ENCODE measurements around the gene PSMF1. TPM values are rescaled to one million over a fixed set of nuclear protein-coding genes. Genes with fewer than 3 reads are reported as not detected.
A peak's percentile ranks its signal among the peaks of the same experiment; 100 is the strongest.

Gene PSMF1
- polyA plus RNA-seq, 3 donors, result 117 to 136 (median 119) TPM

DNA sequence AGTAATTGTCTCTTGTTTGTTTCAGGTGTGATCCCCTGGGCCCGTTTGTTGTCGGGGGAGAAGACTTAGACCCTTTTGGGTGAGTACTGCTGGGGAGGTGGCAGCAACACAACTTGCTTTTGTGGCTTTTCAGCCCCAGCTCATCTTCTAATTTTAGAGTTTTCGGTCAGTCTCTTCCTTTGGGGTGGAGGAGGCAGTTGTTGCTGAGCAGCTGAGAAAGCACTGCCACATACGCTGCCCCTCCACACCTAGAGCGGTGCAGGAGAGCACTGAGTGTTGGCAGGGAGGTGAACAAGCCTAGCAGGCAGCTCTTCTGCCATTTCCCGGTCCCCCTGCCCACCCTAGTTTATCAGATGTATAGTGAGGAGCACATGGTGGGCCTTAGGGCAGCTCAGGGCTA is 44.7 kb downstream of the PSMF1 start:
- DNase-seq (ENCODE audit: low read depth in 3 of 3, low spot score in 2 of 3), result no peak

DNA sequence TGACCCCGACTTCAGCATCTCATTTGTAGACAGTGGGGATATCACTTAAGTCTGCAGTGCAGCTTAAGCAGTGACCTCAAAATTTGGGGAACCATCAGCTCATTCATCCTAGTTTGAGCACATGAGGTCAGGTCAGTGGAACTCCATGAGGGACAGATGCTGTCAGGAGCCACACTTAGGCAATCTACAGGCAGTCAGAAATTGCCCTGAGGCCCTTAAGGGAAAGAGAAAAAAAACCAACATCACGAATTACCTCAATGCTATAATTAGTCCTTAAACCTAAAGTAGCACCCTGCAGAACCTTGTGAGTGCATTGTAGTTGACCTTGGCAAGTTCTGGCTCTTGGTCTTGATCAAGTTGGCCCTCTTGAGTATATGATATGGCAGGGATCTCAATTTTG is 45.3 kb downstream of the PSMF1 start:
- DNase-seq (ENCODE audit: low read depth in 3 of 3, low spot score in 2 of 3), result no peak

DNA sequence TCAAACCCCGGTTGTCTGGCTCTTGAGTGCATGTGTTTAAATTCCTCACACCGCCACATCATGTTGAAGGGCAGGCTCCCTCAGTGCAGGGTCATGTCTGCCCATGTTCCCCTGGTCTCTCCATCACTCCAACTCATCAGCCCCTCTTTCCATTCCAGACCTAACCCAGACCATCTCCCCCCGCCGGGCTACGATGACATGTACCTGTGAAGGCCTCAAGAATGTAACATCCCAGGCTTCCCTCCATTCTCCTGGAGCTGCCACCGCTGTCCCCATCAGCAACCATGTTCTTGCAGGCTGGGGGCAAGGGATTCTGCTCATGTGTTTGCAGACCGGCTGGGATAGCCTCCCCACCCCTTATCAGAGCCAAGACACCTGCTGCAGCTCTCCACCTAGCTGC is 46.5 kb downstream of the PSMF1 start:
- no peak for DNase-seq (ENCODE audit: low read depth in 3 of 3, low spot score in 2 of 3)

DNA sequence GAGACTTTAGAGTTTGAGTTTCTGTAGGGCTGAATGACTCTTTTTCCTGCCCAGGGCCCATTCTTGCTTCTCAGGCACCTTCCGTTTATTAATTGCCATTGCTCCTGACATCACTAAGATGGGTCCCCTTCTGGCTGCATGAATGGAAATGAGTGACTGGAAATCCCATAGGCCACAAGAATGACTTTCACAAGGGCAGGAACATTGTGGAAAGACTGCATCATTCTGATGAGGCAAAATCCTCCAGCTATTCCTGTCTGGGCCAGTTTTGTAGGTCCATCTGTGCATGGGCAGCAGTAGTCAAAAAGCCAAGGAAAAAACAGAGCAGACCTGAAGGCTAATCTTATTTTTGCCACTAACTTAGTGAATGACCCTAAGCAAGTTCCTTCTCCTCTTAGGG is 47.1 kb downstream of the PSMF1 start:
- no peak for DNase-seq (ENCODE audit: low read depth in 3 of 3, low spot score in 2 of 3)

DNA sequence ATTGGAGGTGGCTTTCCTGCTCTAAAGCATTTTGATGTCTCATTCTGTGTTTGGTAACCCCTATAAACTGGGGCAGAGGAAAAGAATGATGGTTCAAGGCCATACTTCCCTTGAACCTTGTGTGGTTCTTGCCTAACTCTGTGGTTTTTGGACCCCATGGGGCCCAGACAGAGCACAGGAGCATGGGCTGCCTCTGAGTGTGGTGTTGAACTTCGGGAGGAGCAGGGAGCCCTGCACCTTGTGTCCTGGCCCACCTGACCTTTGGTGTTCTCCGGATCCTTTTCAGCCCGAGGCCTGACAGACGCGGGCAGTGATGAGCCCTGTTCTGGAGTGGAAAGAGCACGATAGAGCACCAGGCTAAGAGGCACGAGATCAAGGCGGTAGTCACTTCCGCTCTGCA is 47.5 kb downstream of the PSMF1 start:
- DNase-seq (ENCODE audit: low read depth in 3 of 3, low spot score in 2 of 3), result no peak

DNA sequence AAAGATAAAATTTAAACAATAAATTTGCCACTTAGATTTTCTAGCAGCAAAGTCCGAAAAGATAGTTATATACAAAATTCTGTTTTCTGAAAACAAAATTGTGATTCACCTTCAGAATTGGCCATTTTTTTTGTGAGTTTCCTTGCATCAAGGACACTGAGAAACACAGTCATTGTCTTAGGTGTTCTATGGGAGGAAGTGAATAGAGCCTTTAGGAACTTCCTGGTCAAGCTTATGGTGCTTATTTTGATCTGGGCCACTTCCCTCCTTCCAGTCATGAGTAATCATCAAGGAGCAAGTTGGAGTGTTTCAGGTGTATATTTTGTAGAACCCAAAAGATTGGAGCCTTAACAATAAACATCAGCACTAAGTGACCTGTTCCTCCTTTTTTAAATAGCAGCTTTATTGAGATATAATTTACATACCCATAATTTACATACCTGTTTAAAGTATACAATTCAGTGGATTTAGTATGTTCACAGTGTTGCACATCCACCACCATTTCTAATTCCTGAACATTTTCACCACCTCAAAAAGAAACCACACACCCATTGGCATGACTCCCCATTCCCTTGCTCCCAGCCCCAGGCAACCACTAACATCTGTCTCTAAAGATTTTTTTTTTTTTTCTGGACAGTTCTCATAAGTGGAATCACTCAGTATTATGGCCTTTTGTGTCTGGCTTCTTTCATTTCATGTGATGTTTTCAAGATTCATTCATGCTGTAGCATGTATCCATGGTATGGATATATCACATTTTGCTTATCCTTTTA is 48.7 kb downstream of the PSMF1 start:
- DNase-seq (ENCODE audit: low read depth in 3 of 3, low spot score in 2 of 3), result no peak

DNA sequence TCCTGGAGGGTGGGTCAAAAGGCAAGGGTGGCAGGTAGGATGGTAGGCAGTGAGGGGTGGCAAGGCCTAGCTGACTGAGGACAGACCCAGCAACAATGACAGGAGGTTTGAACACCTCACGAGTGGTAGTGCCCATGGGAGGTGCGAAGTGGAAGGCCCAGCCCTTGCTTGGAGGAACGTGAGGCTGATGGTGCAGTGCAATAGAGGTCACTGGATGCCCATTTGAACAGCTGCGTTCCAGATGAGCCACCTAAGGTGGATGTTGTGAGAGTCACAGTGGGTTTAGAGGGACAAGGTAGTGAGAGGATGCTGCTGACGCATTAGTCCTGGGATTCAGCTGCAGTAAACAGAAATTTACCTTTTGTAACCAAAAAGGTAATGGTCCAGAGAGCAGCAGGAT is 50.8 kb downstream of the PSMF1 start:
- DNase-seq (ENCODE audit: low read depth in 3 of 3, low spot score in 2 of 3), result no peak

DNA sequence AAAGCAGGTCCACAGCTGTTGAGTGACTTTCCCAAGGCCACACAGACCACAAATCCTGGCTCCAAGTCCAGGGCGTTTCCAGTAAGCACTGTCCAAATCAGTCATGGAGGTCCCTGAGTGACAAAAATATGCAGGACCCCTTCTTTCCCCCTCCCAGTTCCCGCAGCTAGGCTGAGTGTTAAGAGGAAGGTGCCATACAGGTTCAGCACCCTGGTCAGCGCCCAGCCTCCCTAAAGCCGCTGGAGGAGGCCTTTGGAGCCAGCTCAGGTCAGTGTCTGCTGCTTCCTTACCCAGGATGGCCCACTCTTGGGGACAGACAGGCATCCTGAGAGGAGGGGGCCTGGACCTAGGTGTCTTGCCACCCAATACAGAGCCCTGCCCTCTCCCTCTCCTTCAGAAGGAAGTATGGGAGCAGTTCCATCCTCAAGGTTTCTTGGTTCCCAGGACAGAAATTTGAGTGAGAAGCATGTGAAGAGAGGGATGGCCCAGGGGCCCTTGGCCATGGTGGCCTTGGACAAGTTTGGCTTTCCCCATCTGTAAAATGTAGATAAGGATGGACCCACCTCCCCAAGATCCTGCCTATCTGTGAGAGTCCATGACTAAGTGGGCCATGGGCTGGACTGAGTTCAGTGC is 53.2 kb downstream of the PSMF1 start:
- peak; percentile 31 to 36 (median 32) for DNase-seq (ENCODE audit: low read depth in 3 of 3, low spot score in 2 of 3)

DNA sequence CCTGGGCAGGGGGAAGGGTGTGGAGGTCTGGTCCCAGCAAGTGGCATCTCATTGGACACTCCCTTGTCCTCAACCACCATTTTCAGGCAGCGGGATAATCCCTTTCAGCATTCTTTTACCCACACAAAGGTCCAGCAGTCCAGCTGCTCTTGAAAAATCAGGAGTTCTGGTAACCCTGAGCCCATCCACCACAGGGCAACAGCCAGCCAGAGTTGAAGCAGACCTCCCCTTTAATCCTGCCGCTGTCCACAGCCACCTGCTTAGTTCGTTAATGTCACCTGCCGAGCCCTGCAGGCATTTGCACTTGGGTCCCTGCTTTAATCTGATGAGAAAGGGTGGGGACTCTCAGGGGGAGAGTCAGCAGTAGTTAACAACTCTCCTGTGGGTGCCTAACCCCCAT is 55.3 kb downstream of the PSMF1 start:
- no peak for DNase-seq (ENCODE audit: low read depth in 3 of 3, low spot score in 2 of 3)

DNA sequence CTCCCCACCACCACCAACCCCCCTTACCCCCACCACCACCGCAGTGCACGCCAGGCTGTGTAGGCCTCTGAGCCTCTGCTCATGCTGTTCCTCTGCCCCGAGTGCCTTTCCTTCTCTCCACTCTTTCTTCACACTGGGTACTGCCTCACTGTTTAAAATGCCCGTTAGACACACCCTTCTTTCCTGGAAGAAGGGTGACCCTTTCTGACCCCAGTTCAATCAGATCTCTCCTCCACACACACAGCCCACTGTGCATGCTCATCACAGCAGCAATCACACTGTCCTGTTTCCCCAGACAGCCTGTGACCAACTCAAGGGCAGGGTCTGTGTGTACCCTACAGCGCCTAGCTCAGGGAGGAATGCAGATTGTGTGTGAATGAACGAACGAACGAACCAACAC is 56.4 kb downstream of the PSMF1 start:
- DNase-seq (ENCODE audit: low read depth in 3 of 3, low spot score in 2 of 3), result no peak

DNA sequence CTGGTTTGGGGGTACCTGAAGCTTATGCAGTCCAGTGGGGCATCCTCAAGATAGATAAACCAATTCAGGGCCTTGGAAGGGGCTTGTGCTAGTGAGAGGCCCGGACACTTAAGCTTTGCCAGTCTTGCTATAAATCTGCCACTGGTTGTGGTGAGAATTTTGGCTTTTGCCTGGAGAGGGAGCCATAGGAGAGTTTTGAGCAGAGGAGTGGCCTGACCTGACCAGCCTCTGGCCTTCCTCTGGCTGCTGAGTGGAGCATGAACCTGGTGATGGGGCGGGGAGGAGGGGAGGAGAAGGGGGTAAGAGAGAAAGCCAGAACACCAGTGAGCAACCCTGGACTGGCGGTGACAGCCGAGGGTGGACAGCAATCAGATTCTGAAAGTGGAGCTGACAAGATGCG is 59.3 kb downstream of the PSMF1 start:
- no peak for DNase-seq (ENCODE audit: low read depth in 3 of 3, low spot score in 2 of 3)

DNA sequence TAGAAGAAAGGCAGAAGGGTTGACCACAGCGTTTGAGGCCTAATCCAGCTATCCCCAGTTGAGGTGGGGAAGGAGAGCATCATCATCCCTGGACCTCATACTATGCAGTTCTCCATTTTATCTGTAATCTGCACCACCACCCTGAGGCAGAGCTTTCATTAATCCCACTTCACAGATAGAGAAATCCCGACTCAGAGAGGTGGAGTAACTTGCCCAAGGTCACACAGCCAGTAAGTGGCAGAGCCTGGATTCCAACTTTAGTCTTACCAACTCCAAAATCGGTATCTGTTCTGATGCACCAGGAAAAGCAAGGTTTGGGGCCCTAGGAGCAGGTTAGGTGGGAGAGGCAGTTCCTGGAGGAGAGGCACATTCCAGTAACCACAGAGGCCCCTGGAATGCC is 59.7 kb downstream of the PSMF1 start:
- DNase-seq (ENCODE audit: low read depth in 3 of 3, low spot score in 2 of 3), result no peak

DNA sequence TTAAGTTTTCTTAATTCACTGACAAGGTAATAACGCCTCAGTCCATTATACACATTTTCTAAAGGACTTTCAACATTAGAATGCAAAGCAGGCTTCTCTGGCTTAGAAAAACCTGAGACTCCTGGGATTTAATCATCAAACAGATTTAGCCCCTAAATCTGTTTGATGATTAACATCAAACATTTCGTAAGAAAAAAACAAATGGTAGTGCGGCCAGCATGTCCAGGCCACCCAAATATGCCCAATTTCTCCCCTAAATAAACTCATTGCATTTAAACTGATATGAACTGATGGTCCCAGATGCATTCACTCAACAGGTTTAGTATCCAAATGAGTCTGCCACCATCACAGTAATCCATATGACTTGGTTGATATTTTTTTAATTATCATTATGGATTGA is 60.2 kb downstream of the PSMF1 start:
- no peak for DNase-seq (ENCODE audit: low read depth in 3 of 3, low spot score in 2 of 3)

DNA sequence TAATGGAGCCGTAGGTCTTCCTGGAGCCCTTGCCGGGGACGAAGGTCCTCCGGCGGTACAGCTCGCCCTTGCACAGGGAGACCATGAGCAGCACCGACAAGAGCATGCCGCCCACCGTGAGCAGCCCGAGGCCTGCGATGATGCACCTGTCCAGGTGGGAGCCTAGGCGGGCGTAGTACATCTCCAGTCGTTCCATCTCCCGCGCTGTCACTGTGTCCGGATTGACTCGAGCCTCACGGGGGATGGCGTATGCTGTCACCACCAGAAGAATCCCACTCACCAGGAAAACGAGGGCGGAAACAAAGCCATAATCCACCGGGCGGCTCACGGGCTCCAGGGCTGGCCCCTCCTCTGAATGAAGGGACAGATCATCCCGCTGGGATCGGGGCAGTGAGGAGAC is 62.5 kb downstream of the PSMF1 start:
- no peak for DNase-seq (ENCODE audit: low read depth in 3 of 3, low spot score in 2 of 3)

DNA sequence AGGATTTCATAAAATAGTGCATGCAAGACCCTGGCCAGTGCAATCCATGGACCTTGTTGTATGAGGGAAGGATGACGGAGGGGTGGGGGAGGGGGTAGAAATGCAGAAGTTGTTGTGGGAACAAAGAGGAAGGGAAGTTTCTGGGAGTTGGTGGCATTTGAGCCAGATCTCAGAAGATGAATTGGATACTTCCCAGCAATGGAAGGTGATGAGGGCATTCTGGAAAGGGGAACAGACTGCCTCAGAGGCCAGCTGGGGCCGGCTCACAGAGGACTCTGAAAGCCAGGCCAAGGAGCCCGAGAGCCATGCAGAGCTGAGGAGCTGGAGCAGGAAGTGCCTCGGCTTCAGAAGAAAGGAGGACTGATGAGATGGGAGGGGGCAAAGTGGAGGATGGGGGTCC is 63.7 kb downstream of the PSMF1 start:
- no peak for DNase-seq (ENCODE audit: low read depth in 3 of 3, low spot score in 2 of 3)

DNA sequence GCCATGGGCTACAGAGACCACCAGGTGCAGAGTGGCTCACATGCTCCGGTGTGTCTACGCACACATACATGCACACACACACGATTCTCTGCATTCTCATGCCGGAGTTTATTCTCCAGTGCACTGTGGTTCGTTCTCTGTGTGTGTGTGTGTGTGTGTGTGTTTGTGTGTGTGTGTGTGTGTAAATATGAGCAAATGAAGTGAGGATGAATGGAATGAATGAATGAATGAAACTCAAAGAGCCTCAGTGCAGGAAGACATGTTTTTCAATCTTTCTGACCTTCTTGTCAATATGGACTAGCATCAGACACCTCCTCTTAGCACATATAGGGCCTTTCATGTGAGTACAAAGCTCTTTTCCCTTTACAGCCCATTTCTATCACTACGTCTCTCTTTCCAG is 64.8 kb downstream of the PSMF1 start:
- DNase-seq (ENCODE audit: low read depth in 3 of 3, low spot score in 2 of 3), result no peak

DNA sequence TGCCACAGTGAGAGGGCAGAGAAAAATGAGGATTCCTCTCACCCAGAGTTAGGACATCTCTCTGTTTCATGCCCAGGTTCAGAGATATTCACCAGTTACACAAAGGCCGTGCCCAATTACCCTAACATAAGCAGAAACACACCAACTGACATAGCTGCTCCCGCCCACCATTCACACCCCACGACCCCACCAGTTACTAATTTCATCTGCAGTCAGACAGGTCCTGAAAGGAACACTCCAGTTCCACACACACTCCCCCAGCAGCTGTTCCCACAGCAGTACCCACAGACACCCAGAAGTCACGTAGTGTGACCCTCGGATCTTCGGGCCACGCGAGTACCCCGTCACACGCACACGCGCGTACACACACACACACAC is 65.8 kb downstream of the PSMF1 start:
- no peak for DNase-seq (ENCODE audit: low read depth in 3 of 3, low spot score in 2 of 3)

DNA sequence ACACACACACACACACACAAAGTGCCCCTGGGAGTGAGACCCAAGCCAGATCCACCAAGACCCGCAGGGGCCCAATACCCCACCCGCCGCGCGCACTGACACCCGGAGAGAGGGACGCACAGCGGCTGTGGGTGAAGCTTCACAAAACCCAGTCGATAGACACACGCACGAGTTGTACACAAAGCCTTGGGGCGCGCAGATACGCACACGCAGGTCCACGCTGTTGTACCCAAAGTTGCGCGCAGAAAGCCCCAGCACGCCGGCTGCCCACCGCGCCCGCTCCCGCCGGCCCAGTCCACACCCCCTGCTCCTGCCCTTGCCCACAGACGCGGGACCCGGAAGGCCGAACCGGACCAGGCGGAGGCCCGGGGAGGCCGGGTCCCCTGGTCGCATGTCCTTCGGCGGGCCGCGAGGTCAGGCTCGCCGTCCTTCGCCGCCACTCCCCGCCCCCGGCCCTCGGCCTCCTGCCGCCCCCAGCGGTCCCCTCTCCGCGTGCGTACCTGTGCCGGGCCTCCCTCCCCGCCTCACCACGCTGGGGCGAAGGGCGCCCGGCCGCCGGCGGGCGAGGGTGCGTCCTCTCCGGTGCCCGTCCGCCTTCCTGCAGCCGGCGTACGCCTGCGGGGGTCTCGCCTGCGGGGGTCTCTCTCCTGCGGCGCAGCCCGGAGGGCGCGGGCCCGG is 66.4 kb downstream of the PSMF1 start, which contains the start of gene TMEM74B:
TMEM74B (minus strand) TSS at position 344 of the 678 bp plus-strand sequence. CDS start 1,180 bp downstream, outside the sequence.
- no peak for DNase-seq (ENCODE audit: low read depth in 3 of 3, low spot score in 2 of 3)

DNA sequence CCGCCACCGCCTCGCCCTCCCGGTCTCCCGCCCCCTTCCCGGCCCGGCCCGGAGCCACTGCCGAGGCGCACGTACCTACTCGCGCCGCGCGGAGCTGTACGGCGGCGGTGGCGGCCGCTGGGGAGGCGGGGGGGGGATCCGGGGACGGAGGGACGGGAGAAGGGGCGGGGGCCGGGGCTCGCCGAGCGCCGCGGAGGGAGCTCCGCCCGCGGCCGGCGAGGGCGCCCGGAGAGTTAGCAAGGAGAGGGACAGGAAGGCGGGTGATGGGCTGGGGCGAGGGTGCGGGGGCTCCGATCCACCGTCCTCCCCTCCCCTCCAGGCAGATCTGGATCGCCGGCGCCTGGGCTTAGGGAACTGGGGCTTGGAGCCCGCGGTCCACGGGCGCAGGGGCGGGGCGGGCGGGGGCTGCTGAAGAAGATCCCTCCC is 66.9 kb downstream of the PSMF1 start:
- no peak for DNase-seq (ENCODE audit: low read depth in 3 of 3, low spot score in 2 of 3)

DNA sequence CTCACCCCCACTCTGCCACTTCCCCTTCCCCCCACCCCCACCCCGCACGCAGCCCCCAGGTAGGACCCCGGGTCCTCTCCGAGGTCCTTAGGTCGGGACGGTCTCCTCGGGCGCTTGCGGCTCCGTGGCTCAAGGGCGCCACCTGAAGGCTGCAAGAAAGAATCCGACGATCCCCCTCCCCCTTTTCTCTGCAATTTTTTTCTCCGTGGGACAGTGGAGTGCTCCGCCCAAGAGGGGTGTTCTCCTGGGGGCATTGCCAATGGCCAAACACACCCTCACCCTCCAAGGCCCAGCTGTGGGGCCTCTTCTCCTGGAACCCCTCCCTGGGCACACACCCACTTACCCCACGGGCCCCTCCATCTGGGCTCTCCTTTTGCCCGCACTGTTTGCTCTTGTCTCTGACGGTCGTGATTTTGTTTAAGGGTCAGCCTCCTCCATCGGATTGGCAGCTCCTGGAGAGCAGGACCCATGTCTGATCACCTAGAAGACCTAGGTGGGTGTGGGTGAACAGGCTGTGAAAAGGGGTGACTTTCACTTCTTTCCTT is 67.5 kb downstream of the PSMF1 start:
- no peak for DNase-seq (ENCODE audit: low read depth in 3 of 3, low spot score in 2 of 3)

DNA sequence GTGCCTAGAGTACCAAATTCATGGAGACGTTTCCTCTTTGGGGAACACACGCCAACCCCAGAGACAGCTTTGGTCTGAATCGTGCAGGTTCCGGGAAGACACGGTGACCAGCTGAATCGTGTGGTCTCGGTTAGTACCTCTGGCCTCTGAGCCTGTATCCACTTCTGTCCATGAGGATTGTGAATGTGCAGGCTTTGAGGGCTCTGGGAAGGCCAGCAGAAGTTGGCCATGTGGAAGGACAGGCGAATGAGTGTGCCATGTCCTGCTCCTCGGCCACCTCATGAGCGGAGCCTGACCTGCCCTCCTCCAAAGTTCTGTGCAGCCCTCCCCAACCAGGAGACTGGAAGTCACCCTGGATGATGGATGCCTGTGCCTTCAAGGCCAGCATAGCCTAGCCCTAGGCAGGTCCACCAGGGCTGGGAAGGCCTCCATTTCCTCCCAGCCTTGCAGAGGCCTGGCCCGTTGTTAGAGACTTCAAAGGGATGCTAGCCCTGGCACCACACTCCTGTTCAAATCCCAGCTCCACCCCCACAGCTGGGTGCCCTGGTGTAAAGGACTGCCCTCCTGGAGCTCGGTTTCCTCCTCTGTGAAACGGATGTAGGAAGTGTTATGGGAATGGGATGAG is 68.1 kb downstream of the PSMF1 start:
- no peak for DNase-seq (ENCODE audit: low read depth in 3 of 3, low spot score in 2 of 3)
